DMS79 treated with DMSO at 0.1 percent for 48 hours (cell line): ENCODE data around the gene INTS4.
"Not testable (repeated sequence)": the region's sequence is repeated elsewhere in the genome, so short reads cannot be mapped to it uniquely, and the experiment has no call there.

ENCODE experiments used
- DNase-seq: peaks from one replicate; lab custom pipeline; 2025; lab: John Stamatoyannopoulos, UW

The INTS4 gene

GRCh38 chr11:77994434-77995362, at the start of gene INTS4:
Gene INTS4, minus strand, starts transcription at chr11:77994668. Its CDS starts 25 bp downstream, at chr11:77994643.
- peak; percentile 100 for DNase-seq

GRCh38 chr11:78041843-78042440, 47.5 kb upstream of the INTS4 start:
- DNase-seq = no peak

GRCh38 chr11:78041380-78041719, 46.9 kb upstream of the INTS4 start:
- DNase-seq = not testable (repeated sequence)

GRCh38 chr11:78040691-78041379, 46.4 kb upstream of the INTS4 start:
- DNase-seq = no peak

- peak; percentile 94 for DNase-seq
Measured at GRCh38 chr11:78039919-78040671, 45.6 kb upstream of the INTS4 start.

- peak; percentile 92 for DNase-seq
Measured at GRCh38 chr11:78039391-78039918, 45.0 kb upstream of the INTS4 start.

GRCh38 chr11:78038697-78039313, 44.3 kb upstream of the INTS4 start:
- DNase-seq = no peak

GRCh38 chr11:78037825-78038620, 43.6 kb upstream of the INTS4 start:
- no peak for DNase-seq

GRCh38 chr11:78037056-78037455, 42.6 kb upstream of the INTS4 start:
- DNase-seq = peak; percentile 33

- DNase-seq = no peak
Measured at GRCh38 chr11:78036313-78036712, 41.8 kb upstream of the INTS4 start.

GRCh38 chr11:78034623-78035022, 40.2 kb upstream of the INTS4 start:
- DNase-seq = no peak

GRCh38 chr11:78033040-78033439, 38.6 kb upstream of the INTS4 start:
- no peak for DNase-seq

GRCh38 chr11:78032090-78032489, 37.6 kb upstream of the INTS4 start:
- peak; percentile 54 for DNase-seq

- DNase-seq = peak; percentile 53
Measured at GRCh38 chr11:78031629-78032028, 37.2 kb upstream of the INTS4 start.

GRCh38 chr11:78030429-78031325, 36.2 kb upstream of the INTS4 start:
- peak; percentile 100 for DNase-seq

- not testable (repeated sequence) for DNase-seq
Measured at GRCh38 chr11:78028423-78028822, 34.0 kb upstream of the INTS4 start.

GRCh38 chr11:78027759-78028158, 33.3 kb upstream of the INTS4 start:
- no peak for DNase-seq

- DNase-seq = no peak
Measured at GRCh38 chr11:78025378-78025777, 30.9 kb upstream of the INTS4 start.

- no peak for DNase-seq
Measured at GRCh38 chr11:78023426-78023825, 29.0 kb upstream of the INTS4 start.
